K562 (cell line): Measurements from ENCODE around the gene PCMTD2. TPM values are rescaled to one million over a fixed set of nuclear protein-coding genes. Genes with fewer than 3 reads are reported as not detected.
A peak's percentile ranks its signal among the peaks of the same experiment; 100 is the strongest.

Source experiments
- ATAC-seq: fragments of 200-7000 bp; cut with Tn5 transposase; 3 replicates; pipeline ENCODE4 v1.9.1; 2020; ENCODE audit warnings: moderate library complexity
- BruUV-seq: library from RNA; stranded (reverse); fragments of 400-500 nt; replicated peaks from 2 replicates; lab custom pipeline; 2021; lab: Mats Ljungman, UMichigan
- CTCF ChIA-PET: fragments of 300-600 bp; formaldehyde crosslinking; extraction: SDS; loops from one replicate; lab custom pipeline; 2021; ENCODE audit warnings: low intra/inter-chr PET ratio; lab: Yijun Ruan, JAX
- POLR2A ChIA-PET: fragments of 300-600, 350-650 bp; sonication (Branson Sonifier 250); formaldehyde crosslinking; extraction: SDS; loops from one replicate; lab custom pipeline; 2021; ENCODE audit warnings: antibody characterized with exemption, inconsistent platforms; lab: Yijun Ruan, JAX
- DNase-seq, 4 experiments: peaks; one replicate each; pipeline versions ENCODE4 v3.0.0 to v3.0.0-alpha.2; 2011 to 2018; ENCODE audit warnings: low spot score in 3 of 4, mixed read lengths in 3 of 4; ENCODE audit errors: extremely low read depth in 1 of 4
- FAIRE-seq: peaks from 2 replicates; lab custom pipeline; 2011; peaks lifted over from hg19 to GRCh38; lab: Jason Lieb, UNC
- H2AFZ ChIP-seq: 2 replicates; pipeline ENCODE4 v1.6.0; 2011; ENCODE audit warnings: low read depth, low read length, control low read depth, inconsistent platforms
- H3K27ac ChIP-seq: fragments of 200-600 bp; 3 replicates; pipeline ENCODE4 v1.8.0; 2011; ENCODE audit warnings: low read depth, mild to moderate bottlenecking, control low read depth, inconsistent platforms, low read length, moderate library complexity, mixed read lengths; ENCODE audit errors: extremely low read depth
- H3K27me3 ChIP-seq, 2 experiments: fragments of 300-600 bp in 1 of 2; 2 replicates in 1 of 2; 3 replicates in 1 of 2; pipeline versions ENCODE4 v1.6.0 to v1.8.0; 2011; ENCODE audit warnings: inconsistent platforms in 2 of 2, low read length in 2 of 2, mild to moderate bottlenecking in 1 of 2, mixed read lengths in 1 of 2, moderate library complexity in 1 of 2; ENCODE audit not compliant: control insufficient read depth in 2 of 2, insufficient read depth in 2 of 2
- H3K36me3 ChIP-seq: fragments of 300-600 bp; 3 replicates; pipeline ENCODE4 v1.8.0; 2011; ENCODE audit warnings: mild to moderate bottlenecking, low read length, inconsistent platforms; ENCODE audit not compliant: control insufficient read depth, insufficient read depth
- H3K4me1 ChIP-seq, 2 experiments: fragments of 200-600 bp in 1 of 2; replicated peaks in 1 of 2; 2 replicates in 1 of 2; 3 replicates in 1 of 2; pipeline versions ENCODE4 v1.5.1 to v1.8.0; 2011; ENCODE audit warnings: inconsistent platforms in 2 of 2, low read length in 2 of 2, mild to moderate bottlenecking in 1 of 2, mixed read lengths in 1 of 2, moderate library complexity in 1 of 2; ENCODE audit not compliant: control insufficient read depth in 2 of 2, insufficient read depth in 2 of 2
- H3K4me2 ChIP-seq: 2 replicates; pipeline ENCODE4 v1.6.1; 2011; ENCODE audit warnings: low read length, control low read depth, inconsistent platforms, mixed read lengths; ENCODE audit not compliant: insufficient read depth
- H3K4me3 ChIP-seq: fragments of 200-600 bp; sonication (generic), shearing (Covaris generic); 2 replicates; pipeline ENCODE4 v1.5.1; 2016; ENCODE audit warnings: control low read depth, inconsistent platforms
- H3K79me2 ChIP-seq: fragments of 200-600 bp; 3 replicates; pipeline ENCODE4 v1.8.0; 2011; ENCODE audit warnings: low read length, inconsistent platforms; ENCODE audit not compliant: control insufficient read depth, insufficient read depth
- H3K9ac ChIP-seq, 2 experiments: 2 replicates each; pipeline versions ENCODE4 v1.6.0 to v1.6.1; 2011; ENCODE audit warnings: low read depth in 2 of 2, low read length in 2 of 2, control low read depth in 1 of 2, inconsistent platforms in 1 of 2, mild to moderate bottlenecking in 1 of 2, mixed read lengths in 1 of 2; ENCODE audit not compliant: insufficient read depth in 1 of 2
- H3K9me1 ChIP-seq: one replicate; pipeline ENCODE4 v1.6.0; 2011; ENCODE audit warnings: inconsistent platforms, mild to moderate bottlenecking, low read length, moderate library complexity; ENCODE audit not compliant: control insufficient read depth, insufficient read depth
- H3K9me3 ChIP-seq: replicated peaks from 2 replicates; pipeline ENCODE4 v1.5.1; 2011; ENCODE audit warnings: low read depth, low read length, inconsistent platforms; ENCODE audit not compliant: control insufficient read depth, insufficient read depth
- H4K20me1 ChIP-seq: replicated peaks from 2 replicates; pipeline ENCODE4 v1.6.1; 2011; ENCODE audit warnings: low read length, inconsistent platforms, mixed read lengths; ENCODE audit not compliant: control insufficient read depth, insufficient read depth
- CBX1 ChIP-seq: sonication (generic); IDR thresholded peaks from 2 replicates; pipeline ENCODE4 v1.6.1; 2016; ENCODE audit warnings: antibody characterized with exemption, low read depth, mild to moderate bottlenecking
- NR2C2 ChIP-seq, 2 experiments: fragments of 200-800 bp in 1 of 2; sonication (Bioruptor generic) in 1 of 2; sonication (generic) in 1 of 2; formaldehyde crosslinking in 1 of 2; IDR thresholded peaks; 2 replicates each; pipeline versions ENCODE4 v1.6.1 to v1.8.0; 2016 to 2022; ENCODE audit warnings: mild to moderate bottlenecking in 1 of 2, missing compliant biosample characterization in 1 of 2, missing genetic modification characterization in 1 of 2, missing genetic modification reagents in 1 of 2
- THRAP3 ChIP-seq: fragments of 450-650 bp; IDR thresholded peaks from 2 replicates; pipeline ENCODE4 v1.6.1; 2016; ENCODE audit warnings: mild to moderate bottlenecking, inconsistent platforms, borderline replicate concordance
- WGBS: fragments of 100-300 bp; shearing (Covaris generic); methylation state at CpG from one replicate; pipeline ENCODE4 v1.1.6; 2016; ENCODE audit warnings: low coverage, mixed read lengths; ENCODE audit not compliant: insufficient coverage; ENCODE audit errors: missing lambda C conversion rate; 5-methylcytosine and 5-hydroxymethylcytosine counted together
- in situ Hi-C: fragments of 300-500 bp; cut with MboI; formaldehyde crosslinking; loops from 4 replicates; pipeline ENCODE4 v1.15.0; 2018; ENCODE audit warnings: inconsistent platforms, mixed read lengths
- intact Hi-C: fragments of 100-400 bp; cut with micrococcal nuclease; formaldehyde crosslinking; loops from 2 replicates; pipeline ENCODE4 v1.14.2; 2022
- polyA plus RNA-seq, 8 experiments: library from polyadenylated mRNA; depleted of rRNA in 4 of 8; stranded (reverse) in 5 of 8; unstranded in 3 of 8; fragments of >200 nt; fragmentation: Nextera tagmentation in 2 of 8; fragmentation: Illumina TruSeq in 1 of 8; extraction: Ambion mirVana in 2 of 8; extraction: Trizol in 1 of 8; gene quantifications; 2 replicates each; pipeline versions ENCODE4 v1.2.1 to v1.2.3, GENCODE V29; 2011 to 2014; ENCODE audit warnings: inconsistent platforms in 1 of 8, missing spikeins in 1 of 8
- total RNA-seq, 7 experiments: library from RNA; depleted of rRNA in 6 of 7; stranded (reverse); fragments of >200 nt in 6 of 7; fragmentation: Illumina TruSeq in 2 of 7; extraction: Trizol in 2 of 7; gene quantifications; 2 replicates each; pipeline versions ENCODE4 v1.2.1 to v1.2.3, GENCODE V29; 2011 to 2021; ENCODE audit warnings: low replicate concordance in 1 of 7
- TF ChIP-seq, protein P1 (sequence below): fragments of 450-650 bp; IDR thresholded peaks from 2 replicates; pipeline ENCODE4 v1.6.1; 2017; ENCODE audit warnings: antibody characterized with exemption, mild to moderate bottlenecking

The PCMTD2 gene
- total and polyA plus RNA-seq, 9 of the 15 experiments (the other 6 are each of a cell fraction or from before 2014, with no cell fraction given) = 11.3 to 49.3 (median 28.4) TPM

DNA sequence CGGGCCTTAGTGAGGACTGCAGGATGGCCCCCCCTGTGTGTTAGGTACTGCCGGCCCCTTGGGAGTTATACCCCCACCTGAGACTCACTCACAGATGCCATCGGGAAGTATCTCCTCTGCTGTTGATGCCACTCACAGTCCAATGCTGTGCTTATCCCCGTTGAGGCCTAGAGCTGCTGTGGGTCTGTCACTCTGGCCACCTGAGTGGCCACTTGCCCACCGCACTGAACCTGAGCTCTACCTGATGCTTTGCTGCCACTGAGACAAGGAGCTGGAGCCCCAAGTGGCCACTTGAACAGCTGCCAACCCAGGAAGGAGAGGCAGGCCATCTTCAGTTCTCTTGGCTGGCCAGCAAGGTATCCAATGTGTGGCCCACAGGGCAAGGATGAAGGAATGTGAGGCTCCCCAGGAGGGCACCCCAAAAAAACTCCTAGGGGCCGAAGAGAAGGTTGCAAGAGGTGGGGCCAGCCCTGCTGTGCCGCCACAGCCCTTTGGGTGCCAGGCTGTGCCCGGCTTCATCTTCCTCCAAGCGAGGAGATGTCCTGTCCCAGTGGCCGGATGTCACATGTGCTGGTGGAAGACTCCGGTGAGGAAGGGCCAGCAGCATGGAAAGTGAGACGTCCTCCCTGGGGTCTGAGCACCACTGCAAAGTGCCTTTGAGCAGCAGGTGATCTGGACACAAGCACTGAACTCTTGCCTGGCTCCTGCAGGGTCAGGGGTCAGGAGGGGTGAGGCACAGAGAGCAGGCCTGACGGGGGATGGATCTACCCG, 29.5 kb upstream of the PCMTD2 start:
- H3K4me2 ChIP-seq = no peak overlapping the region
- no peaks in the 10 kb centered on the region for H3K36me3 ChIP-seq
- no TSS peak for BruUV-seq
- peaks cover 8 to 33% of the 10 kb centered on the region in 2 experiments; a peak in 3 of 5 replicates for H3K27me3 ChIP-seq
- WGBS = 33% methylated on average over 14 of the region's 14 CpGs
- no peak overlapping the region for H3K27ac ChIP-seq
- no peaks in the 10 kb centered on the region for H3K9me3 ChIP-seq
- no peak for TF ChIP-seq THRAP3
- TF ChIP-seq NR2C2 (CRISPR knock-in tag; IDR thresholded peaks at IDR 0.05) = 0 out of 2 replicates have a peak, but pooled peaks have one; percentile 41
- no peak for TF ChIP-seq NR2C2 (tag; IDR thresholded peaks at IDR 0.05)
- TF ChIP-seq, protein P1, sequence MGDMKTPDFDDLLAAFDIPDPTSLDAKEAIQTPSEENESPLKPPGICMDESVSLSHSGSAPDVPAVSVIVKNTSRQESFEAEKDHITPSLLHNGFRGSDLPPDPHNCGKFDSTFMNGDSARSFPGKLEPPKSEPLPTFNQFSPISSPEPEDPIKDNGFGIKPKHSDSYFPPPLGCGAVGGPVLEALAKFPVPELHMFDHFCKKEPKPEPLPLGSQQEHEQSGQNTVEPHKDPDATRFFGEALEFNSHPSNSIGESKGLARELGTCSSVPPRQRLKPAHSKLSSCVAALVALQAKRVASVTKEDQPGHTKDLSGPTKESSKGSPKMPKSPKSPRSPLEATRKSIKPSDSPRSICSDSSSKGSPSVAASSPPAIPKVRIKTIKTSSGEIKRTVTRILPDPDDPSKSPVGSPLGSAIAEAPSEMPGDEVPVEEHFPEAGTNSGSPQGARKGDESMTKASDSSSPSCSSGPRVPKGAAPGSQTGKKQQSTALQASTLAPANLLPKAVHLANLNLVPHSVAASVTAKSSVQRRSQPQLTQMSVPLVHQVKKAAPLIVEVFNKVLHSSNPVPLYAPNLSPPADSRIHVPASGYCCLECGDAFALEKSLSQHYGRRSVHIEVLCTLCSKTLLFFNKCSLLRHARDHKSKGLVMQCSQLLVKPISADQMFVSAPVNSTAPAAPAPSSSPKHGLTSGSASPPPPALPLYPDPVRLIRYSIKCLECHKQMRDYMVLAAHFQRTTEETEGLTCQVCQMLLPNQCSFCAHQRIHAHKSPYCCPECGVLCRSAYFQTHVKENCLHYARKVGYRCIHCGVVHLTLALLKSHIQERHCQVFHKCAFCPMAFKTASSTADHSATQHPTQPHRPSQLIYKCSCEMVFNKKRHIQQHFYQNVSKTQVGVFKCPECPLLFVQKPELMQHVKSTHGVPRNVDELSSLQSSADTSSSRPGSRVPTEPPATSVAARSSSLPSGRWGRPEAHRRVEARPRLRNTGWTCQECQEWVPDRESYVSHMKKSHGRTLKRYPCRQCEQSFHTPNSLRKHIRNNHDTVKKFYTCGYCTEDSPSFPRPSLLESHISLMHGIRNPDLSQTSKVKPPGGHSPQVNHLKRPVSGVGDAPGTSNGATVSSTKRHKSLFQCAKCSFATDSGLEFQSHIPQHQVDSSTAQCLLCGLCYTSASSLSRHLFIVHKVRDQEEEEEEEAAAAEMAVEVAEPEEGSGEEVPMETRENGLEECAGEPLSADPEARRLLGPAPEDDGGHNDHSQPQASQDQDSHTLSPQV = no peak
- TF ChIP-seq CBX1 = no peak
- peaks cover 3% of the 10 kb centered on the region; the same call in 1 of the 2 replicates for H4K20me1 ChIP-seq
- H3K9ac ChIP-seq = peak overlapping the region in 1 of 2 experiments; percentile 24; a peak in 1 of 4 replicates
- H3K79me2 ChIP-seq = no peaks in the 10 kb centered on the region
- peaks cover 3% of the 10 kb centered on the region for H3K9me1 ChIP-seq
- ChIA-PET CTCF (no interaction called here), POLR2A (no interaction called here)
- intact Hi-C loops (no loop called here), in situ Hi-C loops (no loop called here)
- no peak overlapping the region for H2AFZ ChIP-seq
- H3K4me3 ChIP-seq = no peak overlapping the region
- no peak for DNase-seq
- peaks cover 31 to 58% of the 10 kb centered on the region in 2 experiments; a peak in 4 of 5 replicates for H3K4me1 ChIP-seq
- ATAC-seq = no peak
- no peak for FAIRE-seq
